ENCODE measurements around the gene SRR.
"Not testable (repeated sequence)": the region's sequence is repeated elsewhere in the genome, so short reads cannot be mapped to it uniquely, and the experiment has no call there.

SRR gene

DNA sequence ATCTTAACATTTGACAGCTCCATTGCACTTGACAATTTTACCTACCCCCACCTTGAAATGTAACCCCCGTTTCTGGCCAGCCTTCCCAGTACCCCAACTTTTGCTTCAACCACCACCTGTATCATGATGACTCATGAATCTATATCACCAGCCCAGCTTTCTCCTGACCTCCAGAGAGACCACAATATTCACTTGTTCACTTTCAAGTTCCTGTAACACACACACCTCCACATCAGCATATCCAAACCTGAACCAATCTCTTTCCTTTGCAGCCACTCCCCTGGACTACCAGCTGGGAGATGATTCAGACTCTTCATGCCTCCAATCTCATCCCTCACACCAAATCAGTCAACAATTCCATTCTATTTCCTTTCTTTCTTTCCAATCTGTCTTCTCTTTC, 8.2 kb upstream of the SRR start:
- DNase-seq = no peak

DNA sequence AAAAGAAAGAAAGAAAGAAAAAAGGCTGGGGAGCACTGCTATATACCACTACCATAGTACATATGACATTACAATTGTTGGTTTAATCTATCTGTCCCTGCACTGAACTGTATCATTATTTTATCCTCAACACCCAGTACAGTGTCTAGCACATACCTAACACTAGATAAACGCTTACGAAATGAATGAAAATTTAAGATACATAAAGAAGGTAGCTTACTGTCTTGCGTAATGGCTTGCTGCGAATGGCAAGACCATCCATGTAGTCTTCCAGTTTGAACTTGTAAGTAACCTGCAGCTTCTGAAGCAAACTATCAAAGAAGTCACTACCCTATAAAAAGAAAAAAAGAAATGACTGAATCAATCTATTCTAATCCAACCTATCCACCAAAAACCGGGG, 6.7 kb upstream of the SRR start:
- no peak for DNase-seq

DNA sequence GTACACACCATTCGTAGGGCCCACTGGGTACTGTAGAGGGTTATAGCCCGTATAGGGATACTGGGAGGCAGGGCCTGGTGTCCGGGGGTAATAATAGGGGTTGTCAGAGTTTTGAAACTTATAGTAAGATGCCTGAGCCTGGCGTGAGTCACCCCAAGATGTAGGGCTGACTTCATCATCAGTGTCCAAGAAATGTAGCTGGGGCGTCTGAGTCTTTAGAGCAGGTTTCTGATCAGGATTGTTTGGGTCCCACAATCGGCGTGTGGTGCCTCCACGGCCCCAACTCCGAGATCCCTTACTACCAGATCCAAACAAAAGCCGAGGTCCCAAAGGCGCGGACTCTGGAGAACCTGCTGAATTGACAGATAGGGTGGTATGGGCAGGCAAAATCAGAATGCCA, 4.6 kb upstream of the SRR start:
- DNase-seq = no peak

GRCh38 chr17:2299756-2300155, 4.0 kb upstream of the SRR start:
- DNase-seq = no peak

GRCh38 chr17:2302778-2303203, 959 bp upstream of the SRR start:
- DNase-seq = no peak

DNA sequence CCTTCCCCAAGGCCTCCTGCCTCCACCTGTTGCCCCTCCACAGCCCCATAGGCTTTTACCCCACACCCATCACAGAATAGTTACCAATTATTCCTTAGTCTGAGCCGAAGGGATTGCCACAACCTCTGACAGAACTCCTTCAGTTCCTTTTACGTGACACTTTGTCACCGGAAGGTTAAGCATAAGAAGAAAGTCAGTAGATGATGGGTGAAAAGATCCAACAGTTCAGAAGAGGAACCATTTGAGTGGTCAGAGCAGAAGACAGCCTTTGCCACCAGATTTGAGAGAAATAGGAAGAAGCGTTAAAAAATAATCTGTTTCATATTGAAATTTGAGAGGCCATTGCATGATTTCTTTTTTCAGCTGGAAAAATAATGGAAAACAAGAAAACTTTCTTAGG, 1.2 kb downstream of the SRR start:
- no peak for DNase-seq

GRCh38 chr17:2309338-2310154, 5.8 kb downstream of the SRR start:
- no peak for DNase-seq

DNA sequence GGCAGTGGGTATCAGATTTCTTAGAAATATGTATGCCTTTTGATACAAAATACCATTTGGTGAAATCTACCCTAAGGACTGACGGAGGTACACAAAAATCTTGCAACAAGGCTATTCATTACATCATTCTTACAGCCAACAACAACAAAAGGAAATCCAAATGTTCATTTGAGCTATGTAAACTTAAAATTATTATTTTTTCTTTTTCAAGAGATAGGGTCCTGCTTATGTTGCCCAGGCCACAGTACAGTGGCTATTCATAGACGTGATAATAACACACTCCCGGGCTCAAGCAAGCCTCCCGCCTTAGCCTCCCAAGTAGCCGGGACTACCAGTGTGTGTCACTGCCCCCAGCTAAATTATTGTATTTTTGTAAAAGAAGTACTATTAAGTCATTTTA, 9.0 kb downstream of the SRR start:
- DNase-seq = no peak

- not testable (repeated sequence) for DNase-seq
Measured at GRCh38 chr17:2316916-2317205, 13.1 kb downstream of the SRR start.

GRCh38 chr17:2317796-2318195, 14.0 kb downstream of the SRR start:
- DNase-seq = no peak

DNA sequence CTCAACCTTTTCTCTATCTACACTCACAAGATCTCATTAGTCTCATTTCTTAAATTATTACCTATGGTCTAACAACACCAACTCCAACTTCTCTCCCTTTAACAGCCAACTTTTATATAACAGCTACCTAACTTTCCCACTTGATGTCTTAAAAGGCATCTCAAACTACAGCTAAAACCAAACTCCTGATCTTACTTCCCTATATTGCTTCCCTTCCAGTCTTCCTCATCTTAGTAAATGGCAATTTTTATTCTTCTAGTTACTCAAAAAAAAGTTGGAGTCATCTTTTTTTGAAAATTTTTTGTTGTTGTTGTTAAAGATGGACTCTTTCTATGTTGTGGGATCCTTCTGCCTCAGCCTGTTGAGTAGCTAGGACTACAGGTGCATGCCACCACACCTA, 15.3 kb downstream of the SRR start:
- no peak for DNase-seq

DNA sequence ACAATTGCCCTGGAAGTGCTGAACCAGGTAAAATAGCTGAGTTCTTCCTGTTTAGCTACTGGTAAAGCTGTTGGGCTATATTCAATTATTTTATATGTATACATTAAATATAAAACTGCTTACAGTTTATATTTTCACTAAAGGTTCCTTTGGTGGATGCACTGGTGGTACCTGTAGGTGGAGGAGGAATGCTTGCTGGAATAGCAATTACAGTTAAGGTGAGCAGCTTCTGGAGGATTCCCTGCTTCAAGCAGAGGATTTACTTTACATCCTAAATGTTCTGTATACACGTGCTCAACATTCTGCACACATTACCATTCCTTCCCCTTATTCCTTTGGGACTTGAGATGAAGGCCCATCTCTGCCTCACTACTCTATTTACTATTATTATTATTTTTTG, 17.6 kb downstream of the SRR start:
- no peak for DNase-seq

DNA sequence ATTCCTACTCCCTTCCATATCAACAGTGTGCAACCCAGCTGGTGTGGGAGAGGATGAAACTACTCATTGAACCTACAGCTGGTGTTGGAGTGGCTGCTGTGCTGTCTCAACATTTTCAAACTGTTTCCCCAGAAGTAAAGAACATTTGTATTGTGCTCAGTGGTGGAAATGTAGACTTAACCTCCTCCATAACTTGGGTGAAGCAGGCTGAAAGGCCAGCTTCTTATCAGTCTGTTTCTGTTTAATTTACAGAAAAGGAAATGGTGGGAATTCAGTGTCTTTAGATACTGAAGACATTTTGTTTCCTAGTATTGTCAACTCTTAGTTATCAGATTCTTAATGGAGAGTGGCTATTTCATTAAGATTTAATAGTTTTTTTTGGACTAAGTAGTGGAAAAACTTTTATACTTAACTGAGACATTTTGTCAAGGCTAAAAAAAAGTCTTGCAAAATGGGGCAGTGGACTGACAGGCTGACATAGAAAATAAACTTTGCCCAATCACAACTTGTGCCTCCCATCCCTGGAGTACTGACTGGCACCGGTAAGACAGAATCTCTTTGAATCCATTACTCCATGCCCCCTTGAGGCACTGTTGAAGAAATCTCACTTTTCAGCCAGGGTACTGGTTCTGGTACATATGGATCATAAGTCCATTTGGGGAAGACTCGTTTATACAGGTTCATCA, 20.0 kb downstream of the SRR start:
- no peak for DNase-seq

DNA sequence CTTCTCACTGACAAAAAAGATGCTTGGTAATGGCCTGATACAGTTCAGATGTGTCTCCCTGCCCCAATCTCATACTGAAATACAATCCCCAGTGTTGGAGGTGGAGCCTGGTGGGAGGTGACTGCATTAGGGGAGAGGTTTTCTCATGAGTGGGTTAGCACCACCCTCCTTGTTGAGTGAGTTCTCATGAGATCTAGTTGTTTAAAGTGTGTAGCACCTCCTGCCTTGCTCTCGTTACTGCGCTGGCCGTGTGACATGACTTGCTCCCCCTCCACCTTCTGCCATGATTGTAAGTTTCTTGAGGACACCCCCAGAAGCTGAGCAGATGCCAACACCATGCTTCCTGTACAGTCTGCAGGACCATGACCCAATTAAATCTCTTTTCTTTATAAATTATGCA, 27.6 kb downstream of the SRR start:
- DNase-seq = no peak

DNA sequence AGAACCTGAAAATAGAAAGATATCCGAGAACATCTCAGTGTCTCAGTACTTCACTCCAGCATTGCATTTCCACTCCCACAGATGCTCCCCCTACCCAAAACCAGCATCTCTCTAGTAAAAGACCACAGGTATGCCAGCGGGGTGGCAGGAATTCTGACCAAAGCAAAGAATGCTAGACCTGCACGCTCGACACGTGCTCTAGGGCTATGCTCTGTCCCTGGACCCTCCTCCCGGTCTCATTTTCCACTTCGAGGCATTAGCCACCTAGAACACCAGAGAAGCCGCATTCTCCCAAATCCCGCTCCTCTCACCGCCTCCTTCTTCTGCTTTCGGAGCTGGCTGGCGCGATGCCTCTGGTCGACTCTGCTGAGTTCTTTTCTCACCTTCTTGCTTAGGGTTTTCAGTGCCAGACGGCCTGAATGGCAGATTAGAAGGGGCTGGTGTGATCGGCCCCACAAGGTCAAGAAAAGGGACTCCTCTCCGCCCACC, 32.0 kb downstream of the SRR start:
- DNase-seq = no peak

DNA sequence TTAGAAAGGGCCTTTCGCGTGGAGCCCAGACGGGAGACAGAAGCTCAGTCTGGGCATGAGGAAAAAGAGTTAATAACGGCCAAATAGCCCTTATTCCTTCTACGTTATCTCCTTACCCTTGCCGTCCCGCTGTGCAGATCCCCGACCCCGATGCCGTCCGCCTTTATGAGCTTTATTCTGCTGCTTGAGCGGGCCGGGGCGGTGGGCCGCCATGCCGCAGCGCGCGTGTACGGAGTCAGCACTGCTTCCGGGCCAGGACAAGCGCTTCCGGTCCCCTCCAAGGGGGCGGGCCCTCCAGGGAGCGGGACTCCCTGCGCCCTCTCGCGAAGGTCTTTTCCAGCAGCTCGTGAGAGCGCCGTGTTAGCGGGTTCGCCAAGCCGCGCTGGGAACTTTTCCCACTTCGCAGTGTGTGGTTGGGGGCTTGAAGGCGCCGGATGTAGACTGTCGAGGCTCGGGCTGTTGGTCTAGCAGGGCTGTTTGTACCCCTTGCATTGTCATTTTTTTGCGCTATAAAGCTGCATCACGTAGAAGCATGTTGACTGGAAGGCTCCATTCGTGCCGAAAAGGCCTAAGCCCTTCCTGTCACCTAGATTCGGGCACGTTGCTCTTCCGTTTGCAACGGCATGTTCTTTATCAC, 32.6 kb downstream of the SRR start, which contains the start of gene TSR1:
Gene TSR1, minus strand, starts transcription at position 243 of the 637 bp plus-strand sequence. Its CDS starts 30 bp downstream, at position 213.
- peak; percentile 94 for DNase-seq

- DNase-seq = peak; percentile 40
Measured at GRCh38 chr17:2336852-2337543, 33.2 kb downstream of the SRR start, which contains the start of gene SGSM2. TSS of gene SGSM2 (plus strand) at chr17:2337501. CDS start at chr17:2337689, 188 bp downstream.

GRCh38 chr17:2337544-2338314, 34.0 kb downstream of the SRR start:
- DNase-seq = peak; percentile 30

DNA sequence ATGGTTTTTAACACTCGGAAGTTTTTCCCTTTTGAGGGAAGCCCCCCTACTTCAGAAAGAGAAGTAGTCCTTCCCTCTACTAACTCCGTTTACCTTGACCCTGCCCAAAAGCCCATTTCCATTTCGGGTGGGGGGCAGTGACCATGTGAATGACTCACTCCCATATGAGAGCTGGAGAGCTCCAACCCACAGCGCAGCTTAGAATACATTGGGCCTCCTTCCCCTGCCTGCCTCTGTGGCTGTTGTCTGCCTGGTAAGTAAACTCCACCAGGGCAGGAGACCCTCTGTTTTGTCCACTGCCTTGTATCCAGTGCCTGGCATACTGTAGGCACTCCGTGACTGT, 34.5 kb downstream of the SRR start:
- no peak for DNase-seq

DNA sequence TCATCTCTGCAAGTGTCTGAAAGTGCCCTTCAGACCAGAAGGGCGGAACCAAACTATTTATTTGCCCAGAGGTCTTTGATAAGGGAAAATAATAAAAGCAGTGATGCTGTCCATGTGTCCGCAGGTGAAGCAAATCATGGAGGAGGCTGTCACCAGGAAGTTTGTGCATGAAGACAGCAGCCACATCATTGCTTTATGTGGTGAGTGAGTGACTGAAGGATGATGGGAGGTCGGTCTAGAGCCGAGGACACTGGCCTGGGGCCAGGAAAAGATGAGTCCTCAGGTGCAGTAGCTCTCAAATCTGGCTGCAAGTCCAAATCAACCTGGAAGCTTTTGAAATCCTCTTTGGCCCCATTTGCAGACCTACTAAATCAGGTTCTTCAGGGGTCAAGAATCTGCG, 39.7 kb downstream of the SRR start:
- DNase-seq = no peak

DNA sequence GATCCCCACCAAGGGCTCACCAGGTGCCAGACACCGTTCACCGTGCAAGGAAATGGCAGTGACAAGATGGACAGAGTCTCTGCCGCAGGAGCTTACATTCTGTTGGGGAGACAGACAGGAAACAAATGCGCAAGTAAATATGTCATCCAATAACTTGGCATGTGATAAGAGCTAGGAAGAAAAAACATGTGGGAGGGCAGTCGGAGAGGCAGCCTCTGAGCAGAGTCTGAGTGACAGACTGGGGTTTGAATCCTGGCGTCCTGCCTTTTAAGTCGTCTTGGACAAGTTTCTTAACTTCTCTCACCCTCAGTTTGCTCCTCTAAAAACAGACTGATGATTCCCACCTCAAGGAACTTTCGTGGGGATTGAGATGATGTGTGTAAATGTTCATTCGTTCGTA, 40.8 kb downstream of the SRR start:
- DNase-seq = no peak

- no peak for DNase-seq
Measured at GRCh38 chr17:2346475-2346874, 42.7 kb downstream of the SRR start.
